ENCODE data around the gene SLC17A7. TPM values are rescaled to one million over a fixed set of nuclear protein-coding genes. Genes with fewer than 3 reads are reported as not detected.

The SLC17A7 gene
- total RNA-seq, 1 experiment from 2014 or later, result 0.13 TPM

DNA sequence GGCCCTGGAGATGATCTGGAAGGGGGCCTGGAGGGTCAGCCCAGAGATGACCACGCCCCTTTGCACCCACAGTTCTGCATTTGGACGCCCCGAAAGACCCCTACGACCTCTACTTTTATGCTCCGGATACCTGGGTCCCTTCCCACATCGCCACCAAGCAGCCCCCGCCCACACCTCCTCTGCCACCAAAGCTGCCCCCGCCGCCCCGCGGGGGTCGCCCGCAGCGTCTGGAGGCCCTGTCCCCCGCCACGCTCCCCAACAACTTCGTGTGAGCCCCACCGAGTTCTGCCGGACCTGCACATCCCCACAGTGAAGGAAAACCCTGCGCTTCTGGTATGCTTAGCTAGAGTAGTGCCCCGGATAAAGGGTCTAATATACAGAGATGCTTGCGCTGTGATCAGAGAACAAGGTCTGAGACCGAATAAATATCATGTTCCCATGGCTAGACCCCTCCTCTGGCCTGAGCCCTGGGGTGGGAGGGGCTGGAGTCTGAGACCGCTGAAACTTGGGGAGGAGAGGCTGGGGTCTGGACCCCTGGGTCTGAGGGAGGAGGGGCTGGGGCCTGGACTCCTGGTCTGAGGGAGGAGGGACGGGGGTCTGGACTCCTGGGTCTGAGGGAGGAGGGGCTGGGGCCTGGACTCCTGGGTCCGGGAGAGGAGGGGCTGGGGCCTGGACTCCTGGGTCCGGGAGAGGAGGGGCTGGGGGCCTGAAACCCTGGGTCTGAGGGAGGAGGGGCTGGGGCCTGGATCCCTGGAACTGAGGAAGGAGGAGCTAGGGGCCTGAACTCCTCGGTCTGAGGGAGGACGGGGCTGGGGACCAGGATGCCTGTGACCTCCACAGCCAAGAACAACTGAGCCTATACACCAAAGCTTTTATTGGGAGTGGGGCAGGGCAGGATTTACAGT lies 12.5 kb downstream of the SLC17A7 start:
- no peak for DNase-seq (ENCODE audit: low spot score)

- no peak for DNase-seq (ENCODE audit: low spot score)
Observed at GRCh38 chr19:49427855-49428546, 13.3 kb downstream of the SLC17A7 start.

- DNase-seq (ENCODE audit: low spot score), result no peak
Observed at GRCh38 chr19:49427339-49427738, 14.0 kb downstream of the SLC17A7 start.

DNA sequence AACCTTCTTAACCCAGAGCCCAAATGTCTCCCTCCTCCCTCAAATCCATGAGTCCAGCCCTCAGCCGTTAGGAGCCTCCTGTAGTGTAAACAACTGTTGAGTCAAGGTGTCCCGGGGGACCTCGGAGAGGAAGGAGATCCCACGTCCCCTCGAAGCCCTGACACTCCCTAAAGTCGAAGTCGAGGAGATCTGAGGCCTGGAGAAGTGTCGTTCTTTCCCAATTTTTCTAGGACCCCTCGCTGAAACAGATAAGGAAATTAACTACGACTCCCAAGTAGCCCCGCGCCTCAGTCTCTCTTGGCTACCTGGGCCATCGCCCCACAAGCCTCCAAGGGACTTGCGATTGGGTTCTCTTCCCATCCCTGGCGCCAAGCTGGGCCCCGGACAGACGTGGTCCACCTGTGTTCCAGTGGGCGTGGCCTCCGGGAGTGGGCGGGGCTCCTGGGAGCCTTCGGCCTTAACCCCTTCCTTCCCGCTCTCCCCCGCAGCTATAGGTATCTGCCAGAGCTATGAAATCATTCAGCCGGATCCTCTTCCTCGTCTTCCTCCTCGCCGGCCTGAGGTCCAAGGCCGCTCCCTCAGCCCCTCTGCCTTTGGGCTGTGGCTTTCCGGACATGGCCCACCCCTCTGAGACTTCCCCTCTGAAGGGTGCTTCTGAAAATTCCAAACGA lies 15.3 kb downstream of the SLC17A7 start:
- DNase-seq (ENCODE audit: low spot score), result peak; percentile 56

DNA sequence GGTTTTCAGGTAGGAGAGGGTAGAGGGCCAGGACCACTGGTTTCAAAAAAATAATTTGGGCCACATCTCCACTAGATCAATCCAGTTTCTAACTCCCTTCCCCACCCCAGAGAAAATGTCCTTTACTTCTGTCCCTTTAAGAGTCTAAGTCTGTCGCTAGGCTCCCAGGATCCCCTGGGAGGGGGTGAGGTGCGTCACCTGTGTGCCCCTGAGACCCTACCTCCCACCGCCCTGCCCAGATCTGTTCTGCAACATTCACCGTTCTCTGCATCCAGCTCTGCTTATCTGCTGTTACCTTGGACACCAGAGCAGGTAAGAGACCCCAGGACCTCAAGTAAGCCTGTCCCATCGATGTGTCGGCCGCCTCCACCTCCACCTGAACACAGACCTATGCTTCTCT lies 16.1 kb downstream of the SLC17A7 start, which contains the start of gene GFY:
Gene GFY, plus strand, starts transcription at position 211 of the 400 bp plus-strand sequence. CDS start 1,043 bp downstream, outside the sequence.
- no peak for DNase-seq (ENCODE audit: low spot score)

DNA sequence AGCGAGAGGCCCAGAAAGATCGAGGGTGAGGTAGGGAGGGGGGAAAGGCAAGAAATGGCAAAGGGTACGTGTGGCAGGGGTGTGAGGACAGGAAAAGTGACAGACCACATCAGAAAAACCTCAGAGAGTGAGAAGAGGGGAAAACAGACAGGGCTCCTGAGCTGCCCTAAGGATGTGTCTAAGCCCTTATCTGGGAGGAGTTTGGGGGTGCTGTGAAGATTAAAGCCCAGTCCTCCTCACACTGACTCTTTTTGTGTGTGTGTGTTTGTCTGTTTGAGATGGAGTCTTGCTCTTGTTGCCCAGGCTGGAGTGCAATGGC lies 17.4 kb downstream of the SLC17A7 start:
- no peak for DNase-seq (ENCODE audit: low spot score)

DNA sequence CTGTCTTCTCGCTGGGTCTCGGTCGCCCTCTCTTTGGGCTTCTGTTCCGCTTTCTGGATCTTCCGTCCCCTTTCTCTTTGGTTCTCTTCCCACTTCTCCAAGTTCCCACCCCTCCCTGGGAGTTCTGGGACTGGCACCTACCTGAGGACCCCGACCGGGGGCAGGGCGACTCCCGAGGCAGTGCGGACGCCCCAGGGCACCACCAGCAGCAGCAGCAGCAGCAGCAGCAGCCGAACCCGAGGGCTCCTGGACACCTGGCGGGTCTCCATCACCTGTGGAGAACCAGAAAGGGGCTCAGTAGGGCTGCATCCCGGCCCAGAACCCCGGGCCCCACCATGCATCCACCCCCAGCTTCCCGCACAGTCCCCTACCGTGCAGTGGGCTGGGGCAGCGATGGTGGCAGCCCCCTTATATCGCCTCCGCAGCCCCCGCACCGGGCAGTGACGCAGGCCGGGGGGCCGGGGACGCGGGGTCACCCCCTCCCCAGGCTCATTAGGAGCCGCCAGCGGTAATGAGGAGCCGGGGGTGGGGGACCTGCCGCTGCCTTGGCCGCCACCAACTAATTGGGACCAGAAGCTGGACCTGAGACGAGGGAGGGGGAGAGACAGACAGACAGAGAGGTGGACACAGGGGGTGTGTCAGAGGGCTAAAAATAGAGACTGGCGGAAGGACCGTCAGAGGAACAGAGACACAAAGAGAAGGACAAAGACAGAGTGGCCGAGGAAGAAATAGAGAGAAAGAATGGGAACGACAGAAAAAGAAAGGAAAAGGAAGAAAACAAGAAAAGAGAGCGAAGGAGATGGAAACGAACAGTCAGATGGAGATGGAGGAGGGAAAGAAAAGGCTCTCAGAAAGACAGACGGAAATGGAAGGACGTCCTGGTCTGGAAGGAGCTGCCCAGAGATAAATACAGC lies 18.0 kb downstream of the SLC17A7 start, which contains the start of gene PTH2:
Gene PTH2, minus strand, starts transcription at position 371 of the 914 bp plus-strand sequence. Its CDS starts 102 bp downstream, at position 269.
- DNase-seq (ENCODE audit: low spot score), result no peak

DNA sequence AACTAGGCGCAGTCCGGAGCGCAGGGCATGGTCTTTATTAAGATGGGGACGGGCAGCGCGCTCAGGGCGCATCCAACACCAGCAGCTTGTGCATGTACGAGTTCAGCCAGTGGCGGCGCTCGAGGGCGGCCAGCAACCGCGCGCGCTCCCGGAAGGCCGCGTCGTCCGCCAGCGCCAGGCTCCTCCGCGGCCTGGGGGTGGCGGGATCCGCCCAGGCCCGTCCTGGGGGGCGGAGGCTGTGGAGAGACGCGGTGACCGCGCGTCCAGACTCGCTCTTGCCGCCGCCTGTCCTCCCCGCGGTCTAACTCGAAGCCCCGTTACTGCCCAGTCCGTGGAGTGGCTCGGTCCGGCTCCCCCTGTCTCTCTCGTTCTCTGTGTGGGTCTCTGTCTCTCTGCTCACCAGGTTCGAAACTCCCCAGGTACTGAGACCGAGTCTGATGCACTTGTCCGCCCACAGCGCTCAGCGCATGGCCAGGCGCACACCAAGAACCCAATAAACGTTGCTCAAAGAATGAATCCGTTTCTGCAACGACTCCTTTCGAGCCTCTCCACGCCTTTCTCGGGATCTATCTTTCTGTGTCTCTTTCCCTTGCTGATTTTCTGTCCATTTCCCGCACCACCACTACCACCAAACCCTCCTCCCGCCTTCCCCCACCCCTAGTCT lies 18.8 kb downstream of the SLC17A7 start:
- DNase-seq (ENCODE audit: low spot score), result no peak

DNA sequence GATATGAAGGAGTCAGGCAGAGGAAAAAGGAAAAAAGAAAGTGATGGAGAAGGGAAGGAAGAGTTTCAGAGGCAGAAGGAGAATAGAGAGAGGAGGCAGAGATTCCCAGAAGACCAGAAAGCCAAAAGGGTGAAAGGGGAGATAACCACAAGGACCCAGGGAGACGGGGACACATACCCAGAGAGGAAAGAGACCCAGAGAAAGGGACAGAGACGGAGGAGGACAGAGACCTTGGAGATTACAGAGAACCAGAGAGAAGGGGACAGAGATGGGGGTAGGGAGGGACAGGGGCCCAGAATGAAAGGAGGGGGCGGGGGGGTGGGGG lies 19.5 kb downstream of the SLC17A7 start:
- no peak for DNase-seq (ENCODE audit: low spot score)

- DNase-seq (ENCODE audit: low spot score), result peak; percentile 57
Observed at GRCh38 chr19:49421039-49421877, 20.1 kb downstream of the SLC17A7 start.

DNA sequence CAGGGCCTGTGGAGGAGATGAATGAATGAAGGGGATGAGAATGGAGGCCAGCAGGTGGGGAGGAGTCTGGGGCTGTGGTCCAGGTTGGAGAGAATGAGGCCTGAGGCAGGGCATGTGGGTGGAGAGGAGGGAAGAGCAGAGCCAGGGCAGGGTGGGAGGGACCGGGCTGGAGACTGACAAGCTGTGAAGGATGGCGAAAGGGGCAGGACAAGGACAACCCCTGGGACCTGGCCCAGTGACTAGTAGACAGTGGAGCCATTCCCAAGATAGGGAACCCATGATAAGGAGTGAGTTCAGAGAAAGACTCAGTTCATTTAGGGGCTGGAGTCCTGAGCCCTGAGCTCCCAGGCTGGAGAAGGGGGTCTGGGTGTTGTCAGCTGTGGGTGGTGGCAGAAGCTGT lies 21.1 kb downstream of the SLC17A7 start:
- DNase-seq (ENCODE audit: low spot score), result no peak

- no peak for DNase-seq (ENCODE audit: low spot score)
Observed at GRCh38 chr19:49419173-49419572, 22.2 kb downstream of the SLC17A7 start.

GRCh38 chr19:49418511-49418910 lies 22.8 kb downstream of the SLC17A7 start:
- DNase-seq (ENCODE audit: low spot score), result no peak

DNA sequence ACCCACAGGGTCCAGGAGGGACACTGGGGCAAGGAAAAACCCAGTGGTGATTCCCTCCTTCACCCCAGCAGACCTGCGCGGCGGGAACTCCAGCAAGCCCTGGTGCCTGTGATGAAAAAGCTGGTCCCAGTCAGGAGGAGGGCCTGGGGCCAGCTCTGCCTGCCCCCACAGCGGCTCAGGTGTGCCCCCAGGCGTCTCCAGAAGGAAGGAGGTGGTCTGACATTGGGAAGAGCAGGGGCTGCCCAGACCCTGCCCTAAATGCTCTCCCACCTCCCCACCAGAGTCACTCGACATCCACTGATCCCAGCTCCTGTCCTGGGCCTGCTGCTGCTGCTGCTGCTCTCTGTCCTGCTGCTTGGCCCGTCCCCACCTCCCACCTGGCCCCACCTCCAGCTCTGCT lies 24.2 kb downstream of the SLC17A7 start:
- no peak for DNase-seq (ENCODE audit: low spot score)

DNA sequence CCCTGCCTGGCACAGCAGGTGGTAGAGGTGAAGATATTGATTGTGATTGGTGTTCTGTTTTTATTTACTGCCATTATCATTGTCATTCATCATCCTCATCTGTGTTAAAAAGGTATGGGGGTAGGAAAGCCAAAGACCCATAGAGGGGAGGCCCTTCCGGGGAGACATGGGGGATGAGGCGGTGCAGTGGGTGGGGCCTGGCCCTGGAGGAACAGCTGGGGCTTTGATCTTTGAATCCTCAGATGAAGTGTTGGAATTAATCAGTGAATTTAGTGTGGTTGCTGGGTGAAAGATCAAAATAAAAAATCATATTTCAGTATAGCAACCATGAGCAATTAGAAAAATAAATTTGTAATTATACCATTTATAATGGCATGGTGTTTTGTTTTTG lies 25.5 kb downstream of the SLC17A7 start:
- no peak for DNase-seq (ENCODE audit: low spot score)

DNA sequence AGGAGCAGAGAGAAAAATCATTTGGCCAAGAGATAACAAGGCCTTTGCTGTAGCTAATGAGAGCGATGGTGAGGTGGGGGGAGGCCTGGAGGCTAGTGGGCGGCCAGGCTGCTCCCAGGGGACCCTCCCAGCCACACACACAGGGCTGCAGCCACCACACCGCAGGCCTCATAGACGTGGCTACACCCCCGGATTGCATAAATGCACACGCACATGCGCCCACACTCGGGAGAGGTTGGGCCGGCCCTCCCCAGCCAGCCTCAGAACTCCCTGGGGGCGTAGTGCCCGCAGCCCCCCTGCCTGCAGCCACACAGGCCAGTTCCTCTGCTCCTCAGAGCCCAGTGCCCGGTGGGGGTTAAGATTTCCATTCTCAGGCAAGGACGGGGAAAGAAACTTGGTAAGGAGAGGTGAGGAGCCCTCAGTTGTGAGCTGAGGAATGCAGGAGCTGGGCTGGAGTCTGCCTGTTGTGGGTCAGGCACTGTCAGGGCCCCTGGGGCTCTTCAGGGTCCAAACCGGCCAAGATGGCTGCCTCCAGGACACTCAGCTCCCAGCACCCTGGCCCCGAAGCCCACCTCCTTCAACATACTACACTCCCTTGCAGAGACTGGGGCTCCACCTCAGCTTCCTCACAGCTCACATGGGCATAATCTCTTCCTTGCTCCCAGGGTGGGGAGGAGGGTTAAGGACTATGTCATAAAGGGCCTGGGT lies 26.1 kb downstream of the SLC17A7 start:
- no peak for DNase-seq (ENCODE audit: low spot score)

DNA sequence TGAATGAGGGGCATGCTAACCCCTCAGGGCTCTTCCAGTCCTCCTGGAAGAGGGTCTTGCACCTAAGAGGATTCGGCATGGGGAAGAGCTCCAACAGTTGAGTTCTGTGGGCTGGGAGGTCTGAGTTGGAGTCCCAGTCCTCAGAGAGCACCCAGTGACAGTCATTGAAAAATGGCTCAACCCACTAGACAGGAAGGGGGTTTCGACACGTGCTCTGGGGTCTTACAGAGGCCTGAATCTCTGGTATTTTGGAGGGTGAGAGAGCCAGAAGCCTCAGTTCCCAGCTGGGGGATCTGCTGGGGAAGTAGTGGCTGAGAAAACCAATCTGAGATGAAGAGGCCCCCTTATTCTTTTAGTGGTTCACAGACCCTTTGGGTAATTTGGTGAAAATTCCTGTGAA lies 27.1 kb downstream of the SLC17A7 start:
- no peak for DNase-seq (ENCODE audit: low spot score)

GRCh38 chr19:49413348-49413747 lies 28.0 kb downstream of the SLC17A7 start:
- no peak for DNase-seq (ENCODE audit: low spot score)

DNA sequence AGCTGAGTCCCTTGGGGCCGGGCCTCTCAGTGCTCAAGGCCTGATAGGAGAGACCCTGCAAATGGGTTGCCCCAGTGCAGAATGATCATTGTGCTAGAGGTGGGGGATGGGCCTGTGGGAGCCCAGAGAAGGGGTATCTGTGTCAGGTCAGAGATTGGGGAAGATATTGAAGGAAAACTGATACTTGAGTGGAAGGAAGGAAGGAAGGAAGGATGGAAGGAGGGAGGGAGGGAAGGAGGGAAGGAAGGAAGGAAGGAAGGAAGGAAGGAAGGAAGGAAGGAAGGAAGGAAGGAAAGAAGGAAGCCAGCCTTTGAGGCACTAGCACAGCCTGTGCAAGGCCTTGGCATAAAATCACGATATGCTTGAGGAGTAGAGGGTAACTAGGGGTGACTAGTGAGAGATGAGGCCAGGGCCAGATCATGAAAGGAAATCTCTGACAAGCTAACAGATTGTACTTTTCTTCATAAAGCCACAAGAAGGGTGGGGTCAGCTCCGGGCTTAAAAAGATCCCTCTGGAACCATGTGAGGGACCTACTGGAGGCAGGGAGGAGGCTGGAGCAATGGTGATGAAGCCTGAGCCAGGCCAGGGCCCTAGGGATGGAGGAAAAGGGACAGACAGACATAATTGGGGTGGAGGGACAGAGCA lies 29.5 kb downstream of the SLC17A7 start:
- no peak for DNase-seq (ENCODE audit: low spot score)

All from HT-29 (cell line).